H1 (cell line): Measurements from ENCODE around the gene ABCG8. TPM values are rescaled to one million over a fixed set of nuclear protein-coding genes. Genes with fewer than 3 reads are reported as not detected.

Source experiments
- BACH1 ChIP-seq: IDR thresholded peaks from 2 replicates; pipeline ENCODE4 v1.6.1; 2012; ENCODE audit warnings: low read length, improper control_type of control experiment
- CBX8 ChIP-seq: fragments of 300-800, 300-1000 bp; sonication (generic); IDR thresholded peaks from 2 replicates; pipeline ENCODE4 v1.7.1; 2016; ENCODE audit warnings: low read depth, low read length, borderline replicate concordance
- CHD1 ChIP-seq: IDR thresholded peaks from 2 replicates; pipeline ENCODE4 v1.6.1; 2012; ENCODE audit warnings: low read depth, low read length, improper control_type of control experiment
- RNF2 ChIP-seq: fragments of 200-900, 300-1000 bp; sonication (generic); IDR thresholded peaks from 2 replicates; pipeline ENCODE4 v1.7.1; 2016; ENCODE audit warnings: borderline replicate concordance, low read depth, mild to moderate bottlenecking, antibody characterized with exemption, low read length; ENCODE audit not compliant: poor library complexity, severe bottlenecking; ENCODE audit errors: missing control alignments
- SP4 ChIP-seq: IDR thresholded peaks from 2 replicates; pipeline ENCODE4 v1.6.1; 2012; ENCODE audit warnings: low read length, inconsistent platforms
- SRF ChIP-seq: IDR thresholded peaks from 2 replicates; pipeline ENCODE4 v1.6.1; 2011; ENCODE audit warnings: mild to moderate bottlenecking, low read depth, low read length, moderate library complexity
- TCF12 ChIP-seq: IDR thresholded peaks from 2 replicates; pipeline ENCODE4 v1.6.1; 2011; ENCODE audit warnings: low read depth, mild to moderate bottlenecking, low read length
- polyA plus RNA-seq, 7 experiments: library from polyadenylated mRNA; depleted of rRNA in 3 of 7; stranded (reverse) in 5 of 7; unstranded in 2 of 7; fragments of >200 nt in 5 of 7; fragments of 200-250 nt in 2 of 7; gene quantifications; 1 replicate in 5 of 7; 2 replicates in 1 of 7; 4 replicates in 1 of 7; pipeline versions ENCODE4 v1.2.1 to v1.2.3, GENCODE V29; 2011 to 2013; ENCODE audit warnings: missing spikeins in 2 of 7, mixed read lengths in 2 of 7
- total RNA-seq: library from RNA; stranded (reverse); fragmentation: NEBNext Ultra II Directional; extraction: Animal tissue kit (Norgen Biotek cat#: 25700); gene quantifications from 2 replicates; pipeline ENCODE4 v1.2.1, GENCODE V29; 2021
- TF ChIP-seq, protein P1 (sequence below): fragments of 300-600 bp; sonication (generic); IDR thresholded peaks from 2 replicates; pipeline ENCODE4 v1.7.1; 2012; ENCODE audit warnings: low read length, moderate library complexity, mild to moderate bottlenecking, inconsistent platforms; ENCODE audit not compliant: insufficient replicate concordance

The ABCG8 gene
- total and polyA plus RNA-seq, 2 of the 8 experiments (the other 6 are each of a cell fraction or from before 2014, with no cell fraction given) = not detected

DNA sequence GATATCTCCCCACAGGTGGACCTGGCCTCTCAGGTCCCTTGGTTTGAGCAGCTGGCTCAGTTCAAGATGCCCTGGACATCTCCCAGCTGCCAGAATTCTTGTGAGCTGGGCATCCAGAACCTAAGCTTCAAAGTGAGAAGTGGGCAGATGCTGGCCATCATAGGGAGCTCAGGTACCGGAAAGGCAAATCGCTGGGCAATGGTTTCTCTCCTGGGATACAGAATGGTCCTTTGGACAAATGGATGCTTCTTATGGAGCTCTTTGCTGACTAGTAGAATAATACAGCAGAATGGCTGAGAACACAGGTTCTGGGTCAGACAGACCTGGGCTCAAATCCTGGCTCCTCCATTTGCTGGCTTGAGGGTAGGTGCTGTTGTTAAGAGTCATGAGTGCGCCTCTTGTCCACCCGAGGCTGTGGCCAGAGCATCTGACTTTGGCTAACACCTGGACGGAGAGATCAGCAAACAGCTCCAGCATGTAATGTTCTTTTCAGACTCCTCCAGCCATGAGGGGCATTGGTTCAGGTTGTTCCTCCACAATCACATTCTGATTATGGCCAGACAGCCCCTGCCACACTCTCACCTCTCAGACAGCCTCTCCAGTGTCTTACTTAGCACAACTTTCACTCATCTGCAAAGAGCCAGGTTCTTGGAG is 7.5 kb downstream of the ABCG8 start (continued):
- TF ChIP-seq, protein P1, sequence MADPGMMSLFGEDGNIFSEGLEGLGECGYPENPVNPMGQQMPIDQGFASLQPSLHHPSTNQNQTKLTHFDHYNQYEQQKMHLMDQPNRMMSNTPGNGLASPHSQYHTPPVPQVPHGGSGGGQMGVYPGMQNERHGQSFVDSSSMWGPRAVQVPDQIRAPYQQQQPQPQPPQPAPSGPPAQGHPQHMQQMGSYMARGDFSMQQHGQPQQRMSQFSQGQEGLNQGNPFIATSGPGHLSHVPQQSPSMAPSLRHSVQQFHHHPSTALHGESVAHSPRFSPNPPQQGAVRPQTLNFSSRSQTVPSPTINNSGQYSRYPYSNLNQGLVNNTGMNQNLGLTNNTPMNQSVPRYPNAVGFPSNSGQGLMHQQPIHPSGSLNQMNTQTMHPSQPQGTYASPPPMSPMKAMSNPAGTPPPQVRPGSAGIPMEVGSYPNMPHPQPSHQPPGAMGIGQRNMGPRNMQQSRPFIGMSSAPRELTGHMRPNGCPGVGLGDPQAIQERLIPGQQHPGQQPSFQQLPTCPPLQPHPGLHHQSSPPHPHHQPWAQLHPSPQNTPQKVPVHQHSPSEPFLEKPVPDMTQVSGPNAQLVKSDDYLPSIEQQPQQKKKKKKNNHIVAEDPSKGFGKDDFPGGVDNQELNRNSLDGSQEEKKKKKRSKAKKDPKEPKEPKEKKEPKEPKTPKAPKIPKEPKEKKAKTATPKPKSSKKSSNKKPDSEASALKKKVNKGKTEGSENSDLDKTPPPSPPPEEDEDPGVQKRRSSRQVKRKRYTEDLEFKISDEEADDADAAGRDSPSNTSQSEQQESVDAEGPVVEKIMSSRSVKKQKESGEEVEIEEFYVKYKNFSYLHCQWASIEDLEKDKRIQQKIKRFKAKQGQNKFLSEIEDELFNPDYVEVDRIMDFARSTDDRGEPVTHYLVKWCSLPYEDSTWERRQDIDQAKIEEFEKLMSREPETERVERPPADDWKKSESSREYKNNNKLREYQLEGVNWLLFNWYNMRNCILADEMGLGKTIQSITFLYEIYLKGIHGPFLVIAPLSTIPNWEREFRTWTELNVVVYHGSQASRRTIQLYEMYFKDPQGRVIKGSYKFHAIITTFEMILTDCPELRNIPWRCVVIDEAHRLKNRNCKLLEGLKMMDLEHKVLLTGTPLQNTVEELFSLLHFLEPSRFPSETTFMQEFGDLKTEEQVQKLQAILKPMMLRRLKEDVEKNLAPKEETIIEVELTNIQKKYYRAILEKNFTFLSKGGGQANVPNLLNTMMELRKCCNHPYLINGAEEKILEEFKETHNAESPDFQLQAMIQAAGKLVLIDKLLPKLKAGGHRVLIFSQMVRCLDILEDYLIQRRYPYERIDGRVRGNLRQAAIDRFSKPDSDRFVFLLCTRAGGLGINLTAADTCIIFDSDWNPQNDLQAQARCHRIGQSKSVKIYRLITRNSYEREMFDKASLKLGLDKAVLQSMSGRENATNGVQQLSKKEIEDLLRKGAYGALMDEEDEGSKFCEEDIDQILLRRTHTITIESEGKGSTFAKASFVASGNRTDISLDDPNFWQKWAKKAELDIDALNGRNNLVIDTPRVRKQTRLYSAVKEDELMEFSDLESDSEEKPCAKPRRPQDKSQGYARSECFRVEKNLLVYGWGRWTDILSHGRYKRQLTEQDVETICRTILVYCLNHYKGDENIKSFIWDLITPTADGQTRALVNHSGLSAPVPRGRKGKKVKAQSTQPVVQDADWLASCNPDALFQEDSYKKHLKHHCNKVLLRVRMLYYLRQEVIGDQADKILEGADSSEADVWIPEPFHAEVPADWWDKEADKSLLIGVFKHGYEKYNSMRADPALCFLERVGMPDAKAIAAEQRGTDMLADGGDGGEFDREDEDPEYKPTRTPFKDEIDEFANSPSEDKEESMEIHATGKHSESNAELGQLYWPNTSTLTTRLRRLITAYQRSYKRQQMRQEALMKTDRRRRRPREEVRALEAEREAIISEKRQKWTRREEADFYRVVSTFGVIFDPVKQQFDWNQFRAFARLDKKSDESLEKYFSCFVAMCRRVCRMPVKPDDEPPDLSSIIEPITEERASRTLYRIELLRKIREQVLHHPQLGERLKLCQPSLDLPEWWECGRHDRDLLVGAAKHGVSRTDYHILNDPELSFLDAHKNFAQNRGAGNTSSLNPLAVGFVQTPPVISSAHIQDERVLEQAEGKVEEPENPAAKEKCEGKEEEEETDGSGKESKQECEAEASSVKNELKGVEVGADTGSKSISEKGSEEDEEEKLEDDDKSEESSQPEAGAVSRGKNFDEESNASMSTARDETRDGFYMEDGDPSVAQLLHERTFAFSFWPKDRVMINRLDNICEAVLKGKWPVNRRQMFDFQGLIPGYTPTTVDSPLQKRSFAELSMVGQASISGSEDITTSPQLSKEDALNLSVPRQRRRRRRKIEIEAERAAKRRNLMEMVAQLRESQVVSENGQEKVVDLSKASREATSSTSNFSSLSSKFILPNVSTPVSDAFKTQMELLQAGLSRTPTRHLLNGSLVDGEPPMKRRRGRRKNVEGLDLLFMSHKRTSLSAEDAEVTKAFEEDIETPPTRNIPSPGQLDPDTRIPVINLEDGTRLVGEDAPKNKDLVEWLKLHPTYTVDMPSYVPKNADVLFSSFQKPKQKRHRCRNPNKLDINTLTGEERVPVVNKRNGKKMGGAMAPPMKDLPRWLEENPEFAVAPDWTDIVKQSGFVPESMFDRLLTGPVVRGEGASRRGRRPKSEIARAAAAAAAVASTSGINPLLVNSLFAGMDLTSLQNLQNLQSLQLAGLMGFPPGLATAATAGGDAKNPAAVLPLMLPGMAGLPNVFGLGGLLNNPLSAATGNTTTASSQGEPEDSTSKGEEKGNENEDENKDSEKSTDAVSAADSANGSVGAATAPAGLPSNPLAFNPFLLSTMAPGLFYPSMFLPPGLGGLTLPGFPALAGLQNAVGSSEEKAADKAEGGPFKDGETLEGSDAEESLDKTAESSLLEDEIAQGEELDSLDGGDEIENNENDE = no peak
- TF ChIP-seq CHD1 (no peak), TCF12 (no peak), RNF2 (no peak), SP4 (no peak), BACH1 (no peak), CBX8 (no peak), SRF (no peak)
